Esophagus squamous epithelium (tissue), 4 donors: ENCODE results near the gene TADA3.

Experiments
- CTCF ChIP-seq, 6 experiments: fragments of 450-650 bp in 4 of 6; fragments of 200-600 bp in 2 of 6; sonication (generic) in 2 of 6; IDR thresholded peaks; one replicate each; pipeline ENCODE4 v1.5.1; 2016 to 2019; ENCODE audit warnings: antibody characterized with exemption in 6 of 6, mild to moderate bottlenecking in 4 of 6, moderate library complexity in 4 of 6
- POLR2A ChIP-seq, 4 donors: fragments of 450-650 bp; IDR thresholded peaks; one replicate each; pipeline ENCODE4 v1.6.1; 2017; ENCODE audit warnings: antibody characterized with exemption in 4 of 4, mild to moderate bottlenecking in 4 of 4, moderate library complexity in 3 of 4

GRCh38 chr3:9745521-9745920 lies 46.8 kb downstream of the TADA3 start:
- TF ChIP-seq CTCF (IDR thresholded peaks at IDR 0.05): no peak
- no peak for TF ChIP-seq POLR2A (IDR thresholded peaks at IDR 0.05)
